ENCODE data around the gene AGBL4.
"Not testable (repeated sequence)": the region's sequence is repeated elsewhere in the genome, so short reads cannot be mapped to it uniquely, and the experiment has no call there.

DNA sequence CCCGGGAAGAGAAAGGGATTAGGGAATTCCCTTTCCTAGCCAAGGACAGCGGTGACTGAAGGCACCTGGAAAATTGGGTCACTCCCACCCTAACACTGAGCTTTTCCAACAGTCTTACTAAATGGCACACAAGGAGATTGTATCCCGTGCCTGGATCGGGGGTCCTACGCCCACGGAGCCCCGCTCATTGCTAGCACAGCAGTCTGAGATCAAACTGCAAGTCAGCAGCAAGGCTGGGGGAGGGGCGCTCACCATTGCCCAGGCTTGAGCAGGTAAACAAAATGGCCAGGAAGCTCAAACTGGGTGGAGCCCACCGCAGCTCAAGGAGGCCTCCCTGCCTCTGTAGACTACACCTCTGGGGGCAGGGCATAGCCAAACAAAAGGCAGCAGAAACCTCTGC is 285.6 kb downstream of the AGBL4 start:
- not testable (repeated sequence) for TF ChIP-seq POLR2A (IDR thresholded peaks at IDR 0.05)
- TF ChIP-seq, protein P1, sequence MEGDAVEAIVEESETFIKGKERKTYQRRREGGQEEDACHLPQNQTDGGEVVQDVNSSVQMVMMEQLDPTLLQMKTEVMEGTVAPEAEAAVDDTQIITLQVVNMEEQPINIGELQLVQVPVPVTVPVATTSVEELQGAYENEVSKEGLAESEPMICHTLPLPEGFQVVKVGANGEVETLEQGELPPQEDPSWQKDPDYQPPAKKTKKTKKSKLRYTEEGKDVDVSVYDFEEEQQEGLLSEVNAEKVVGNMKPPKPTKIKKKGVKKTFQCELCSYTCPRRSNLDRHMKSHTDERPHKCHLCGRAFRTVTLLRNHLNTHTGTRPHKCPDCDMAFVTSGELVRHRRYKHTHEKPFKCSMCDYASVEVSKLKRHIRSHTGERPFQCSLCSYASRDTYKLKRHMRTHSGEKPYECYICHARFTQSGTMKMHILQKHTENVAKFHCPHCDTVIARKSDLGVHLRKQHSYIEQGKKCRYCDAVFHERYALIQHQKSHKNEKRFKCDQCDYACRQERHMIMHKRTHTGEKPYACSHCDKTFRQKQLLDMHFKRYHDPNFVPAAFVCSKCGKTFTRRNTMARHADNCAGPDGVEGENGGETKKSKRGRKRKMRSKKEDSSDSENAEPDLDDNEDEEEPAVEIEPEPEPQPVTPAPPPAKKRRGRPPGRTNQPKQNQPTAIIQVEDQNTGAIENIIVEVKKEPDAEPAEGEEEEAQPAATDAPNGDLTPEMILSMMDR (IDR thresholded peaks at IDR 0.05), result not testable (repeated sequence)
